Lung (tissue), 12 donors: Measurements from ENCODE around the gene STK33. TPM values are rescaled to one million over a fixed set of nuclear protein-coding genes. Genes with fewer than 3 reads are reported as not detected.

Experiments
- ATAC-seq: fragments of 200-7000 bp; cut with Tn5 transposase; one replicate; pipeline ENCODE4 v1.9.1; 2020; ENCODE audit warnings: moderate number of reproducible peaks; ENCODE audit not compliant: insufficient read depth, low FRiP score
- DNase-seq, 3 donors: peaks; one replicate each; pipeline ENCODE4 v3.0.0-alpha.2; 2013 to 2017
- H3K27ac ChIP-seq, 2 donors: one replicate each; pipeline ENCODE4 v1.5.1; 2013; ENCODE audit warnings: mild to moderate bottlenecking in 2 of 2, moderate library complexity in 2 of 2, control low read depth in 1 of 2, inconsistent platforms in 1 of 2, low read depth in 1 of 2, low read length in 1 of 2
- H3K27me3 ChIP-seq, 3 donors: one replicate each; pipeline ENCODE4 v1.5.1; 2013; ENCODE audit warnings: low read length in 2 of 3; ENCODE audit not compliant: control insufficient read depth in 3 of 3, insufficient read depth in 3 of 3
- H3K36me3 ChIP-seq, 4 donors: one replicate each; pipeline ENCODE4 v1.5.1; 2013; ENCODE audit warnings: low read length in 4 of 4, mild to moderate bottlenecking in 1 of 4, moderate library complexity in 1 of 4; ENCODE audit not compliant: control insufficient read depth in 4 of 4, insufficient read depth in 4 of 4
- H3K4me1 ChIP-seq, 5 donors: one replicate each; pipeline ENCODE4 v1.5.1; 2013; ENCODE audit warnings: low read length in 5 of 5, mild to moderate bottlenecking in 2 of 5, moderate library complexity in 1 of 5; ENCODE audit not compliant: control insufficient read depth in 5 of 5, insufficient read depth in 5 of 5
- H3K4me3 ChIP-seq: one replicate; pipeline ENCODE4 v1.5.1; 2013; ENCODE audit warnings: mild to moderate bottlenecking, control low read depth, moderate library complexity
- H3K9ac ChIP-seq, 2 donors: one replicate each; pipeline ENCODE4 v1.5.1; 2013; ENCODE audit warnings: low read length in 2 of 2, control low read depth in 1 of 2; ENCODE audit not compliant: insufficient read depth in 1 of 2
- H3K9me3 ChIP-seq, 4 donors: one replicate each; pipeline ENCODE4 v1.5.1; 2013; ENCODE audit warnings: low read length in 3 of 4, mild to moderate bottlenecking in 1 of 4, moderate library complexity in 1 of 4; ENCODE audit not compliant: control insufficient read depth in 4 of 4, insufficient read depth in 3 of 4
- WGBS, 2 donors: extraction: QIAGEN DNeasy Blood & Tissue Kit; methylation state at CpG; one replicate each; pipeline ENCODE4 v1.1.7; 2013; 5-methylcytosine and 5-hydroxymethylcytosine counted together
- polyA plus RNA-seq, 2 donors: library from polyadenylated mRNA; stranded (reverse); fragments of 200-250 nt; gene quantifications; one replicate each; pipeline ENCODE4 v1.2.1, GENCODE V29; 2013
- total RNA-seq, 2 donors: library from RNA; depleted of rRNA in 1 of 2; stranded (reverse); fragments of >200 nt in 1 of 2; gene quantifications; one replicate each; pipeline ENCODE4 v1.2.1, GENCODE V29; 2014 to 2021
- TF ChIP-seq, protein P1 (sequence below): IDR thresholded peaks from 2 replicates; pipeline ENCODE4 v1.5.1; 2012; ENCODE audit warnings: mild to moderate bottlenecking; ENCODE audit errors: control extremely low read depth, extremely low read depth
- donor health status: control.
- donor health status: control.
- donor health status: Bipolar disorder and iron deficiency.
- donor health status: healthy.
- donor health status: DM: yes; HTN: yes; CAD: no.

The STK33 gene
- total and polyA plus RNA-seq, 4 donors: 9.5 to 36.5 (median 20.4) TPM

- H3K36me3 ChIP-seq: no peaks in the 10 kb centered on the region
- WGBS, 2 donors: 86 to 92% methylated on average over 4 of the region's 4 CpGs
- no peaks in the 10 kb centered on the region for H3K9me3 ChIP-seq
- TF ChIP-seq, protein P1, sequence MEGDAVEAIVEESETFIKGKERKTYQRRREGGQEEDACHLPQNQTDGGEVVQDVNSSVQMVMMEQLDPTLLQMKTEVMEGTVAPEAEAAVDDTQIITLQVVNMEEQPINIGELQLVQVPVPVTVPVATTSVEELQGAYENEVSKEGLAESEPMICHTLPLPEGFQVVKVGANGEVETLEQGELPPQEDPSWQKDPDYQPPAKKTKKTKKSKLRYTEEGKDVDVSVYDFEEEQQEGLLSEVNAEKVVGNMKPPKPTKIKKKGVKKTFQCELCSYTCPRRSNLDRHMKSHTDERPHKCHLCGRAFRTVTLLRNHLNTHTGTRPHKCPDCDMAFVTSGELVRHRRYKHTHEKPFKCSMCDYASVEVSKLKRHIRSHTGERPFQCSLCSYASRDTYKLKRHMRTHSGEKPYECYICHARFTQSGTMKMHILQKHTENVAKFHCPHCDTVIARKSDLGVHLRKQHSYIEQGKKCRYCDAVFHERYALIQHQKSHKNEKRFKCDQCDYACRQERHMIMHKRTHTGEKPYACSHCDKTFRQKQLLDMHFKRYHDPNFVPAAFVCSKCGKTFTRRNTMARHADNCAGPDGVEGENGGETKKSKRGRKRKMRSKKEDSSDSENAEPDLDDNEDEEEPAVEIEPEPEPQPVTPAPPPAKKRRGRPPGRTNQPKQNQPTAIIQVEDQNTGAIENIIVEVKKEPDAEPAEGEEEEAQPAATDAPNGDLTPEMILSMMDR: no peak
- peaks cover 0 to 60% (median 15%) of the 10 kb centered on the region in 5 donors for H3K4me1 ChIP-seq
- no peak overlapping the region for H3K4me3 ChIP-seq
- no peak overlapping the region for H3K27ac ChIP-seq
- ATAC-seq (no peak), DNase-seq (peak in 1 of 3 donors; percentile 18)
- no peaks in the 10 kb centered on the region for H3K27me3 ChIP-seq
- no peak overlapping the region for H3K9ac ChIP-seq
Measured at GRCh38 chr11:8392166-8392565, 201.9 kb downstream of the STK33 start.

DNA sequence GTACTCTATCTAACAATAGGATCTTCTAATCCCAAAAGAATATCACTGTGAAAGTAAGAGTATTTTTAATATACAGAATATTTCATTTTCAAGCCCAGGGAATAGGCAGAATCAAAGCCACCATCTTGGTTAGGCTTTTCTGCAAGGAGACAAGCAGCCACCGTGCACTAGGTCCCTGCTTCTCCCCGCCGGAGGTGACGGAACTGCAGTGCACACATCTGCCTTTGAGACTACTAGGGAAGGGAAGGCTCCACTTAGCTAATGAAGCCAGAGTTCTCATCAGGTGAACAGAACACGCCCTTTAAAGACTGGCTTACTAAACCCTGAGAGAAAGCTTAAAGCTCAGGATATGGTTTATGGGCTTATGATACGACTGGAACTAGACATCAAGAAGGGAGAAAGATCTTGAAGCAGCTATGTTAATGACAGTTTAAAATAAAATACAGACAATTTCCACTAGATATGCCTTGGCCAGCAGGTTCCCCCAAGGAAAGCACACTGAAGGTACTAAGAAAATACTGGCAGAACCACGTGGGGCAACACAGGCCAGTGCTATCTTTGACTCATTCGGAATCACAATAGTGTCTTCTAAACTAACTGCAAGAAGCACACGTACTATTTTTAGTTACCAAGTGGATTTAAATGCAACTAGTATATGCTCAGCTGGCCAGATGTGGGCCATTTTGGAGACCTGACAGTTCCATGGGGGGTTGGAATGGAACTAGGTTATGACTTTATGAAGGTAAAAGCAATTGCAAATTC, 203.0 kb downstream of the STK33 start:
- Histone ChIP-seq H3K9me3 (no peaks in the 10 kb centered on the region), H3K27me3 (no peaks in the 10 kb centered on the region), H3K27ac (no peak overlapping the region), H3K9ac (no peak overlapping the region), H3K4me1 (peaks cover 0 to 63% (median 15%) of the 10 kb centered on the region in 5 donors), H3K4me3 (no peak overlapping the region), H3K36me3 (no peaks in the 10 kb centered on the region)
- WGBS, 2 donors: 93 to 98% methylated on average over 9 of the region's 9 CpGs
- no peak for ATAC-seq
- DNase-seq: no peak
- TF ChIP-seq, protein P1: no peak

GRCh38 chr11:8389029-8389996, 204.7 kb downstream of the STK33 start:
- ATAC-seq: no peak
- H3K4me3 ChIP-seq: no peak overlapping the region

More at GRCh38 chr11:8389029-8389996, 204.7 kb downstream of the STK33 start:
- H3K27me3 ChIP-seq: no peaks in the 10 kb centered on the region
- no peaks in the 10 kb centered on the region for H3K36me3 ChIP-seq
- peaks cover 0 to 60% (median 15%) of the 10 kb centered on the region in 5 donors for H3K4me1 ChIP-seq
- no peak overlapping the region for H3K27ac ChIP-seq
- TF ChIP-seq, protein P1: no peak
- DNase-seq: peak; percentile 88 to 95 (median 94)
- WGBS, 2 donors: 46 to 53% methylated on average over 11 of the region's 11 CpGs
- H3K9ac ChIP-seq: peak overlapping the region in 1 of 2 donors; percentile 39
- H3K9me3 ChIP-seq: no peaks in the 10 kb centered on the region
